Uterus (tissue), 2 donors: ENCODE results near the gene TTC7B.

Source experiments
- CTCF ChIP-seq, 4 experiments: fragments of 200-600 bp in 2 of 4; fragments of 450-650 bp in 2 of 4; sonication (generic) in 2 of 4; IDR thresholded peaks; one replicate each; pipeline ENCODE4 v1.5.1; 2016 to 2019; ENCODE audit warnings: antibody characterized with exemption in 4 of 4, mild to moderate bottlenecking in 2 of 4, moderate library complexity in 1 of 4
- POLR2A ChIP-seq, 2 donors: fragments of 450-650 bp; IDR thresholded peaks; one replicate each; pipeline ENCODE4 v1.6.1; 2016; ENCODE audit warnings: antibody characterized with exemption in 2 of 2, mild to moderate bottlenecking in 1 of 2, moderate library complexity in 1 of 2

DNA sequence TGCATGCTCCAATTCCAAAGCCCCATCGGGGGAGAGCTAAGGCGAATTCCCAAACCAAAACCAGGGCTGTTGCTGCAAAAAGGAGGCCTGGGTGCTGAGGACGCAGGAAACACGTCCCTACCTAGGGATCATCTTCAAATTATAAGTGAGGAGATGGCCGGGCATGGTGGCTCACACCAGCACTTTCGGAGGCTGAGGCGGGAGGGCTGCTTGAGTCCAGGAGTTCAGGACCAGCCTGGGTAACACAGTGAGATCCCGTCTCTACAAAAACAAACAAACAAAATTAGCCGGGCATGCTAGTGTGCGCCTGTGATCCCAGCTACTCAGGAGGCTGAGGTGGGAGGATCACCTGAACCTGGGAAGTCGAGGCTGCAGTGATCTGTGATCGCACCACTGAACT, 276.2 kb downstream of the TTC7B start:
- no peak for TF ChIP-seq CTCF (IDR thresholded peaks at IDR 0.05)
- TF ChIP-seq POLR2A (IDR thresholded peaks at IDR 0.05) = no peak
